ENCODE results near the gene COLEC12. TPM values are rescaled to one million over a fixed set of nuclear protein-coding genes. Genes with fewer than 3 reads are reported as not detected.
A peak's percentile ranks its signal among the peaks of the same experiment; 100 is the strongest.

Gene COLEC12
- polyA plus RNA-seq, 1 donor (not counting 4 experiments of a cell fraction or from before 2014, with no cell fraction given) = not detected

GRCh38 chr18:289026-289425 is 211.5 kb downstream of the COLEC12 start:
- Histone ChIP-seq H3K4me3 (ENCODE audit: control insufficient read depth in 2 of 3, extremely low read depth in 1 of 3, insufficient read depth in 2 of 3, low read depth in 1 of 3, low read length in 3 of 3) (no peak overlapping the region), H4K20me1 (ENCODE audit: control insufficient read depth, extremely low read depth, insufficient read depth, low read length) (no peaks in the 10 kb centered on the region), H3K9me1 (ENCODE audit: control insufficient read depth, extremely low read depth, insufficient read depth, low read length) (no peaks in the 10 kb centered on the region), H3K36me3 (ENCODE audit: control insufficient read depth in 2 of 2, extremely low read depth in 1 of 2, insufficient read depth in 2 of 2, low read length in 2 of 2) (no peaks in the 10 kb centered on the region), H3K9ac (ENCODE audit: control insufficient read depth, extremely low read depth, insufficient read depth, low read length) (no peak overlapping the region), H3K27ac (ENCODE audit: control insufficient read depth, insufficient read depth, low read length) (no peak overlapping the region), H3K9me3 (ENCODE audit: control insufficient read depth, low read depth, low read length) (no peaks in the 10 kb centered on the region), H3K4me2 (ENCODE audit: control insufficient read depth, extremely low read depth, insufficient read depth, low read depth, low read length) (no peak overlapping the region), H3K27me3 (ENCODE audit: control insufficient read depth, extremely low read depth, insufficient read depth, low read length) (no peaks in the 10 kb centered on the region), H3K4me1 (ENCODE audit: control insufficient read depth, extremely low read depth, insufficient read depth, low read length) (no peaks in the 10 kb centered on the region), H3K79me2 (ENCODE audit: control insufficient read depth, insufficient read depth, low read length) (no peaks in the 10 kb centered on the region), H2AFZ (ENCODE audit: control insufficient read depth, low read length) (no peak overlapping the region)
- no peak for FAIRE-seq
- DNase-seq (ENCODE audit: low read depth, low spot score) = no peak
- no peak for TF ChIP-seq CTCF (optimal IDR thresholded peaks at IDR 0.05 in 1 of 3, IDR thresholded peaks at IDR 0.05 in 1 of 3, conservative IDR thresholded peaks at IDR 0.05 in 1 of 3; ENCODE audit: extremely low read depth in 1 of 3, insufficient read depth in 2 of 3, low read length in 3 of 3)
- no peak for TF ChIP-seq EZH2 (IDR thresholded peaks at IDR 0.05; ENCODE audit: low read length)
- dilution Hi-C loops (cut with MboI; ENCODE audit: extremely low pct_ligation_motif_present, low sequenced_read_pairs) = no loop called here

DNA sequence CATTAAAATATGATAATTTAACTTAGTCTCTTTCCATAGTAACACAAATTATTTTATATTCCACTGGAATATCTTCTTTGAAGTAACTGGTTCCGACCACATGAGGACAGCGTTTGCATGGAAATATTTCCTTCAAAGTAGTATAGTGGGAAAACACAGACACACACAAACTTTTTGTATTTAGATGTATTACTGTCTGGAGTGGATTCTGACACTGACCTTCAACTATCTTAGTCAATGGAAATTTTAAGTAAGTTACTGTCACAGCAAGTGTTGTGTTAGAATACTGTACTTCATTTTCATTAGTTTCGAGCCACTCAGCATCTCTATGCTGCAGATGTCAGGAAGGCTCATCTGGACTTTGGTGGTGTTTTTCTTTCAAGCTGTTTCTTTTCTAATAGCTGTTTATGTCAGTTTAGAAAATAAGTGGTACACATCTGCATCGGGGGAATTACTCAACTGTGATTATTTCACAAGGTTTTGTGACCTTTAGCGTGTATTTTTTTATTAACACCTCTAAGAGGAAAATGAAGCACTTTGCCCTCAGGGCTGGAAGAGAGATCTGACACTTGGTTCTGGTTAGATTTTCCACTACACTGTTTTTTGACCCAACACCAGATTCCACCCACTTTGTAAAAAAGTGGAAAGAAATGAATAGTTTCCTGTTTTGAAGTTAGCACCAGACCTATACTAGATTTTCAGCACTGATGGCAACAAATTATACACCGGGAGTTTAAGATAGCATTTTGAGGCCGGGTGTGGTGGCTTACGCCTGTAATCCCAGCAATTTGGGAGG is 213.8 kb downstream of the COLEC12 start:
- Histone ChIP-seq H3K4me2 (ENCODE audit: control insufficient read depth, extremely low read depth, insufficient read depth, low read depth, low read length) (no peak overlapping the region), H3K9me1 (ENCODE audit: control insufficient read depth, extremely low read depth, insufficient read depth, low read length) (no peaks in the 10 kb centered on the region), H3K4me3 (ENCODE audit: control insufficient read depth in 2 of 3, extremely low read depth in 1 of 3, insufficient read depth in 2 of 3, low read depth in 1 of 3, low read length in 3 of 3) (no peak overlapping the region), H3K79me2 (ENCODE audit: control insufficient read depth, insufficient read depth, low read length) (no peaks in the 10 kb centered on the region), H4K20me1 (ENCODE audit: control insufficient read depth, extremely low read depth, insufficient read depth, low read length) (no peaks in the 10 kb centered on the region), H3K27ac (ENCODE audit: control insufficient read depth, insufficient read depth, low read length) (no peak overlapping the region), H3K36me3 (ENCODE audit: control insufficient read depth in 2 of 2, extremely low read depth in 1 of 2, insufficient read depth in 2 of 2, low read length in 2 of 2) (no peaks in the 10 kb centered on the region), H3K9ac (ENCODE audit: control insufficient read depth, extremely low read depth, insufficient read depth, low read length) (no peak overlapping the region), H3K9me3 (ENCODE audit: control insufficient read depth, low read depth, low read length) (no peaks in the 10 kb centered on the region), H3K4me1 (ENCODE audit: control insufficient read depth, extremely low read depth, insufficient read depth, low read length) (no peaks in the 10 kb centered on the region), H2AFZ (ENCODE audit: control insufficient read depth, low read length) (no peak overlapping the region), H3K27me3 (ENCODE audit: control insufficient read depth, extremely low read depth, insufficient read depth, low read length) (no peaks in the 10 kb centered on the region)
- dilution Hi-C loops (cut with MboI; ENCODE audit: extremely low pct_ligation_motif_present, low sequenced_read_pairs) = no loop called here
- TF ChIP-seq CTCF (optimal IDR thresholded peaks at IDR 0.05 in 1 of 3, IDR thresholded peaks at IDR 0.05 in 1 of 3, conservative IDR thresholded peaks at IDR 0.05 in 1 of 3; ENCODE audit: extremely low read depth in 1 of 3, insufficient read depth in 2 of 3, low read length in 3 of 3) (peak in 1 of 3 experiments; percentile 46), EZH2 (IDR thresholded peaks at IDR 0.05; ENCODE audit: low read length) (no peak)
- DNase-seq (ENCODE audit: low read depth, low spot score) (no peak), FAIRE-seq (no peak)

Measured in keratinocyte (primary cell).